Measurements from ENCODE around the gene DGAT2. TPM values are rescaled to one million over a fixed set of nuclear protein-coding genes. Genes with fewer than 3 reads are reported as not detected.

The DGAT2 gene
- total RNA-seq, 6 donors from 2014 or later: 2.1 to 17.3 (median 10.4) TPM

DNA sequence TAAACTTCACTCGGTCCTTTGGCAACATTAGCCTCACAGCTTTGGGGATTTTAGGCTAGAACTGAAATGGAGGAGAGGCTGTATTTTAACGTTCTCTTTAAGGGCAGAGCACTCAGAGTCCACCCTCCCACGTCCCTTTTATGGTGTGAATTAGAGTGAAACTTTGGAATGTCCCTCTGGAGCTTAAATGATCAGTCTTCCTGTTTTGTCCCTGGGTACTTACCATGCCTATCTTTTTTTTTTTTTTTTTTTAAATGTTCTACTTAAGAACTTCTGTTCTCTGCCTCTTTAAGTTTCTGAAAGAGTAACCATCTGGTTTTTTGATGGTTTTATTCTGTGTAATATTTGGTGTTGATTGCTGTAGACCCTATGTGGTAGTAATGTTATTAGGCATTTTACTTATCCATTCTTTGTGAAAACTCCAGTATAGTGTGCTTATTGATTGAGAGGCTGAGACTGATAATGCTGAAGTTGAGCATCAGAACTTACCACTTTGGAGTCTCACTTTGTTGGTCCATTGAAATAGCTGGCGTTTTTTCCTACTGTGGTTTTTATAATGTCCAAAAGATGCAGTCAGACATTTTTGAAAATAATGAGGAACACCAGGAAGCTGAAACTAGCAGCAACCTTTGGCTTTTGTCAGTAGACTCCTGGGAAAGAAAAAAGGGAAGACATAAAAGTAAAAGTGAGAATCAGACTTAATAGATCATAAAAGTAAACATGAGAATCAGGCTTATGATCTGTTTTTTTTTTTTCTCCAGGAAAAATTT, 58.1 kb downstream of the DGAT2 start:
- DNase-seq (no peak), ATAC-seq (ENCODE audit: low FRiP score in 2 of 2) (peak in 1 of 2 donors; percentile 87)
- TF ChIP-seq EP300 (IDR thresholded peaks at IDR 0.05) (no peak), POLR2AphosphoS5 (IDR thresholded peaks at IDR 0.05) (no peak), POLR2A (IDR thresholded peaks at IDR 0.05) (no peak)
- TF ChIP-seq, protein P1, sequence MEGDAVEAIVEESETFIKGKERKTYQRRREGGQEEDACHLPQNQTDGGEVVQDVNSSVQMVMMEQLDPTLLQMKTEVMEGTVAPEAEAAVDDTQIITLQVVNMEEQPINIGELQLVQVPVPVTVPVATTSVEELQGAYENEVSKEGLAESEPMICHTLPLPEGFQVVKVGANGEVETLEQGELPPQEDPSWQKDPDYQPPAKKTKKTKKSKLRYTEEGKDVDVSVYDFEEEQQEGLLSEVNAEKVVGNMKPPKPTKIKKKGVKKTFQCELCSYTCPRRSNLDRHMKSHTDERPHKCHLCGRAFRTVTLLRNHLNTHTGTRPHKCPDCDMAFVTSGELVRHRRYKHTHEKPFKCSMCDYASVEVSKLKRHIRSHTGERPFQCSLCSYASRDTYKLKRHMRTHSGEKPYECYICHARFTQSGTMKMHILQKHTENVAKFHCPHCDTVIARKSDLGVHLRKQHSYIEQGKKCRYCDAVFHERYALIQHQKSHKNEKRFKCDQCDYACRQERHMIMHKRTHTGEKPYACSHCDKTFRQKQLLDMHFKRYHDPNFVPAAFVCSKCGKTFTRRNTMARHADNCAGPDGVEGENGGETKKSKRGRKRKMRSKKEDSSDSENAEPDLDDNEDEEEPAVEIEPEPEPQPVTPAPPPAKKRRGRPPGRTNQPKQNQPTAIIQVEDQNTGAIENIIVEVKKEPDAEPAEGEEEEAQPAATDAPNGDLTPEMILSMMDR (IDR thresholded peaks at IDR 0.05): no peak
- Histone ChIP-seq H3K36me3 (no peaks in the 10 kb centered on the region), H3K27ac (peak overlapping the region; percentile 45 to 80 (median 62)), H3K27me3 (no peaks in the 10 kb centered on the region), H3K9me3 (no peaks in the 10 kb centered on the region), H3K4me1 (peaks cover 53 to 60% (median 54%) of the 10 kb centered on the region in 4 donors), H3K4me3 (peak overlapping the region in 1 of 4 donors; percentile 8)
- WGBS, 2 donors: 17 to 18% methylated on average over 4 of the region's 4 CpGs

DNA sequence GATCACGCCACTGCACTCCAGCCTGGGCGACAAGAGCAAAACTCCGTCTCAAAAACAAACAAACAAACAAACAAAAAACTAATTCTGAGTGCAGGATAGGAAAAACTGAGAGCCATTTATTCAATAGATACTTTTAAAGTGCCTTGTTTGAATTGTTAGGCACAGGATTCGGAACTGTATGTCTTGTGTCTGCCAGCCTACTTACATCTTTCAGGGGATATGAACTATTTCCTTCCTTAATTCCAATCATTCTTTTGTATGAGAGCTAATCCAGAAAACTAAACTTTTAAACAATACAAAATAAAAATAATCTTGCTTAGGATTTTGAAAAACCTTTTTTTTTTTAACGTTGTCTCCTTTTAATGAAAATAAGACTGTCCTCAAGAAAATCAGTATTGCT, 59.0 kb downstream of the DGAT2 start:
- H3K4me3 ChIP-seq: no peak overlapping the region
- H3K4me1 ChIP-seq: peaks cover 49 to 54% (median 51%) of the 10 kb centered on the region in 4 donors
- peak overlapping the region; percentile 45 to 80 (median 68) for H3K27ac ChIP-seq
- TF ChIP-seq, protein P1 (IDR thresholded peaks at IDR 0.05): no peak
- no peaks in the 10 kb centered on the region for H3K9me3 ChIP-seq
- no peaks in the 10 kb centered on the region for H3K36me3 ChIP-seq
- ATAC-seq (ENCODE audit: low FRiP score in 2 of 2) (no peak), DNase-seq (no peak)
- 41 to 53% methylated on average over 5 of the region's 5 CpGs for WGBS, 2 donors
- no peaks in the 10 kb centered on the region for H3K27me3 ChIP-seq

DNA sequence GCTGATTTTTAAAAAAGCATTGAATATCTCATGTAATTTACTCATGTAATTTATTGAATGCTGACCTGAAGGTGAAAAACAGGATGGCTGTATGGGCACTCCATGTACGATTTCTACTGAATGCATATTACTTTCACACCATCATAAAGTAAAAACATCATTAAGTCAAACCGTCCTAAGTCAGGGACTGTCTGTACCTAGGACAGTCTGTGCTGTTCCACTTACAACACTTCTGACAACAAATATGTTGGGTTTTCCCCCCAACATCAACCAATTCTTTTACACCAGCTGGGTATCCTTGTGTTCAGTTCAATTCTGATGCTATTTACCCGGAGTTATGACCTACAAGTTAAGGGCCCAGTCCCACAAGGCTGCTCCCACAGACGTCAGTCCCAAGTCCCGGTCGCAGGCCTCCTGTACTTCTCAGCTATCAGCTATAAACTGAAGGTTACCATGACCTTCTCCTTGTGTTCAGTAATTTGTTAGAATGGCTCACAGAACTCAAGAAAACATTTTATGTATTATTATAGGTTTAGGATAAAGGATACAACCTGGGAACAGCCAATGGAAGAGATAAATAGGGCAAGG, 63.4 kb downstream of the DGAT2 start:
- WGBS, 2 donors: 94 to 96% methylated on average over 6 of the region's 6 CpGs
- peak in 2 of 4 donors; percentile 42 to 54 for TF ChIP-seq EP300 (IDR thresholded peaks at IDR 0.05)
- TF ChIP-seq POLR2AphosphoS5 (IDR thresholded peaks at IDR 0.05): no peak
- peaks cover 11 to 21% (median 15%) of the 10 kb centered on the region in 4 donors for H3K4me1 ChIP-seq
- no peak overlapping the region for H3K27ac ChIP-seq
- no peak for ATAC-seq (ENCODE audit: low FRiP score in 2 of 2)
- no peaks in the 10 kb centered on the region for H3K27me3 ChIP-seq
- no peaks in the 10 kb centered on the region for H3K9me3 ChIP-seq
- no peak for DNase-seq
- H3K4me3 ChIP-seq: no peak overlapping the region
- no peaks in the 10 kb centered on the region for H3K36me3 ChIP-seq

DNA sequence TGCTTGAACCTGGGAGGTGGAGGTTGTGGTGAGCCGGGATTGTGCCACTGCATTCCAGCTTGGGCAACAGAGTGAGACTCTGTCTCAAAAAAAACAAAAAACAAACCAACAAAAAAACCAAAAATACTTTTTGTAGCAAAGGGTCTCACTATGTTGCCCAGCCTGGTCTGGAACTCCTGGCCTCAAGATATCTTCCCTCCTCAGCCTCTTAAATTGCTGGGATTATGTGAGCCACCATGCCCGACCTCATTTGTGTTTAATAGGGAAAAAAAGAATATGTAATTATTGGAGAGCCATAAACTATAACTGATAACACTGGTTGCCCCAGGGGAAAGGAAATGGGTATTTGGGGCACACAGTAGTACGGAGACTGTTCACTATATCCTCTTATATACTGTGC, 66.2 kb downstream of the DGAT2 start:
- no peaks in the 10 kb centered on the region for H3K36me3 ChIP-seq
- no peaks in the 10 kb centered on the region for H3K27me3 ChIP-seq
- WGBS, 2 donors: 93 to 98% methylated on average over 3 of the region's 3 CpGs
- H3K27ac ChIP-seq: no peak overlapping the region
- TF ChIP-seq EP300 (IDR thresholded peaks at IDR 0.05) (no peak), POLR2A (IDR thresholded peaks at IDR 0.05) (no peak), POLR2AphosphoS5 (IDR thresholded peaks at IDR 0.05) (no peak)
- TF ChIP-seq, protein P1 (IDR thresholded peaks at IDR 0.05): no peak
- no peak for ATAC-seq (ENCODE audit: low FRiP score in 2 of 2)
- DNase-seq: no peak
- H3K9me3 ChIP-seq: no peaks in the 10 kb centered on the region
- H3K4me3 ChIP-seq: no peak overlapping the region
- peaks cover 0 to 10% (median 3%) of the 10 kb centered on the region in 4 donors for H3K4me1 ChIP-seq

DNA sequence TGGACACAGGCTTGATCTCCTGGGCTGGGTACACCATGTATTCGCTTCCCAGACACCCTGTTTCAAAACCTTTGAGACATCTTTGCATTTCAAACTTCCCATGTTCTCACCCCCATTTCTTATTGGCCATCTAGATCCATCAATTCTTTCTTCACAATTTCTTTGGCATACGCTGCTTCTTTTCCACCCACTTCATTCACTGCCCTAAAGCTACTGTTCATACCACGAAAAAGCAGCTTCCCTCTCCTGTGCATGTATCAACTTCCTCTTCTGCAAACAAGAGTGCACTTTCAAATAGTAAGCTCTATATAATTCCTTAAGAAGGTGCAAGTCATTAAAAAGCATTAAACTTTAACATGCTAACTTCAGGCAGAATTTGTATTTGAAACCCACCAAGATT, 67.8 kb downstream of the DGAT2 start:
- Histone ChIP-seq H3K36me3 (no peaks in the 10 kb centered on the region), H3K4me3 (no peak overlapping the region), H3K27ac (no peak overlapping the region), H3K9me3 (no peaks in the 10 kb centered on the region), H3K27me3 (no peaks in the 10 kb centered on the region), H3K4me1 (peaks cover 6 to 21% (median 12%) of the 10 kb centered on the region in 4 donors)
- peak in 1 of 2 donors; percentile 63 for ATAC-seq (ENCODE audit: low FRiP score in 2 of 2)
- DNase-seq: no peak
- WGBS, 2 donors: 53 to 66% methylated on average over 3 of the region's 3 CpGs
- TF ChIP-seq, protein P1 (IDR thresholded peaks at IDR 0.05): no peak
- TF ChIP-seq POLR2AphosphoS5 (IDR thresholded peaks at IDR 0.05) (no peak), EP300 (IDR thresholded peaks at IDR 0.05) (no peak), POLR2A (IDR thresholded peaks at IDR 0.05) (no peak)

Data from upper lobe of left lung (tissue), 6 donors.